GM23338 (cell line): ENCODE results near the gene BCAS3. TPM values are rescaled to one million over a fixed set of nuclear protein-coding genes. Genes with fewer than 3 reads are reported as not detected.

ENCODE experiments used
- ATAC-seq: fragments of 200-7000 bp; cut with Tn5 transposase; 3 replicates; pipeline ENCODE4 v1.9.1; 2020
- DNase-seq: peaks from one replicate; pipeline ENCODE4 v3.0.0-alpha.2; 2015; ENCODE audit warnings: low spot score
- H2AFZ ChIP-seq: fragments of 200-600 bp; sonication (generic); 2 replicates; pipeline ENCODE4 v1.8.0; 2016; ENCODE audit warnings: antibody characterized with exemption, mild to moderate bottlenecking, moderate library complexity
- H3F3A ChIP-seq: fragments of 200-600 bp; sonication (generic); replicated peaks from 2 replicates; pipeline ENCODE4 v1.8.0; 2017; ENCODE audit warnings: antibody characterized with exemption, mixed run types, low read depth
- H3K27ac ChIP-seq: fragments of 200-600 bp; sonication (generic); 2 replicates; pipeline ENCODE4 v1.6.1; 2016; ENCODE audit warnings: low read depth
- H3K27me3 ChIP-seq: fragments of 200-600 bp; sonication (generic); 2 replicates; pipeline ENCODE4 v1.8.0; 2016; ENCODE audit warnings: mild to moderate bottlenecking, mixed run types, moderate library complexity; ENCODE audit not compliant: insufficient read depth
- H3K36me3 ChIP-seq: fragments of 200-600 bp; sonication (generic); 2 replicates; pipeline ENCODE4 v1.8.0; 2016; ENCODE audit warnings: mild to moderate bottlenecking; ENCODE audit not compliant: insufficient read depth
- H3K4me1 ChIP-seq: fragments of 200-600 bp; sonication (generic); 2 replicates; pipeline ENCODE4 v1.8.0; 2016; ENCODE audit warnings: mild to moderate bottlenecking, moderate library complexity; ENCODE audit not compliant: insufficient read depth
- H3K4me2 ChIP-seq: fragments of 200-600 bp; sonication (generic); 2 replicates; pipeline ENCODE4 v1.7.1; 2017; ENCODE audit warnings: mixed run types
- H3K4me3 ChIP-seq: fragments of 200-600 bp; sonication (generic); 2 replicates; pipeline ENCODE4 v1.6.1; 2016; ENCODE audit warnings: mixed run types
- H3K79me2 ChIP-seq: fragments of 200-600 bp; sonication (generic); replicated peaks from 2 replicates; pipeline ENCODE4 v1.8.0; 2017; ENCODE audit warnings: mild to moderate bottlenecking; ENCODE audit not compliant: insufficient read depth
- H3K9me2 ChIP-seq: fragments of 200-600 bp; sonication (generic); 2 replicates; pipeline ENCODE4 v1.8.0; 2017; ENCODE audit not compliant: insufficient read depth
- H4K20me1 ChIP-seq: fragments of 200-600 bp; sonication (generic); replicated peaks from 2 replicates; pipeline ENCODE4 v1.8.0; 2017; ENCODE audit warnings: mild to moderate bottlenecking; ENCODE audit not compliant: insufficient read depth
- H3K27ac Mint-ChIP-seq: 2 replicates; pipeline ENCODE4 v1.8.0; 2020; ENCODE audit warnings: inconsistent platforms, mild to moderate bottlenecking, moderate library complexity, mixed read lengths
- H3K27me3 Mint-ChIP-seq: 3 replicates; pipeline ENCODE4 v1.8.0; 2022; ENCODE audit warnings: low read depth, mild to moderate bottlenecking, moderate library complexity, mixed read lengths, inconsistent platforms; ENCODE audit not compliant: insufficient read depth, poor library complexity
- H3K36me3 Mint-ChIP-seq: 3 replicates; pipeline ENCODE4 v1.8.0; 2021; ENCODE audit warnings: low read depth, mild to moderate bottlenecking, inconsistent platforms, moderate library complexity, mixed read lengths
- H3K4me1 Mint-ChIP-seq: 3 replicates; pipeline ENCODE4 v1.8.0; 2020; ENCODE audit warnings: mild to moderate bottlenecking, inconsistent platforms, mixed read lengths
- H3K4me3 Mint-ChIP-seq: 3 replicates; pipeline ENCODE4 v1.8.0; 2021; ENCODE audit warnings: moderate library complexity, mild to moderate bottlenecking, inconsistent platforms, mixed read lengths
- H3K9me3 Mint-ChIP-seq: 3 replicates; pipeline ENCODE4 v1.8.0; 2020; ENCODE audit warnings: moderate library complexity, mild to moderate bottlenecking, inconsistent platforms, mixed read lengths
- EZH2 ChIP-seq: fragments of 200-600 bp; sonication (generic); IDR thresholded peaks from one replicate; pipeline ENCODE4 v1.8.0; 2017; ENCODE audit warnings: antibody characterized with exemption, mild to moderate bottlenecking, low read depth; ENCODE audit not compliant: unreplicated experiment
- EZH2phosphoT487 ChIP-seq: fragments of 200-600 bp; sonication (generic); IDR thresholded peaks from one replicate; pipeline ENCODE4 v1.8.1; 2018; ENCODE audit warnings: antibody characterized with exemption; ENCODE audit not compliant: unreplicated experiment
- JUNB ChIP-seq: IDR thresholded peaks from one replicate; pipeline ENCODE4 v1.6.1; 2016; ENCODE audit warnings: antibody characterized with exemption; ENCODE audit not compliant: unreplicated experiment
- NANOG ChIP-seq: IDR thresholded peaks from 2 replicates; pipeline ENCODE4 v1.6.1; 2016; ENCODE audit warnings: antibody characterized with exemption, borderline replicate concordance
- POLR2AphosphoS5 ChIP-seq: IDR thresholded peaks from 2 replicates; pipeline ENCODE4 v1.6.1; 2016; ENCODE audit warnings: antibody characterized with exemption, low read depth
- ZNF114 ChIP-seq: fragments of 250-450 bp; sonication (Bioruptor Pico); IDR thresholded peaks from 2 replicates; pipeline ENCODE4 v1.5.0; 2020; ENCODE audit warnings: mild to moderate bottlenecking, moderate library complexity
- polyA plus RNA-seq: library from polyadenylated mRNA; unstranded; fragments of >200 nt; fragmentation: Nextera tagmentation; extraction: Ambion mirVana; gene quantifications from 2 replicates; pipeline ENCODE4 v1.2.1, GENCODE V29; 2016
- total RNA-seq: library from RNA; depleted of rRNA; stranded (reverse); fragments of >200 nt; shearing (Covaris generic); gene quantifications from 2 replicates; pipeline ENCODE4 v1.2.3, GENCODE V29; 2014
- TF ChIP-seq, protein P1 (sequence below): fragments of 250-450 bp; sonication (Bioruptor Pico); IDR thresholded peaks from 2 replicates; pipeline ENCODE4 v1.5.0; 2020; ENCODE audit warnings: mild to moderate bottlenecking, moderate library complexity
- TF ChIP-seq, protein P2 (sequence below), 2 experiments: fragments of 200-600 bp in 1 of 2; sonication (generic) in 1 of 2; conservative IDR thresholded peaks; 2 replicates each; pipeline versions ENCODE4 v1.5.1 to v1.6.1; 2016 to 2017; ENCODE audit warnings: antibody characterized with exemption in 2 of 2, low read depth in 2 of 2, mild to moderate bottlenecking in 2 of 2, moderate library complexity in 1 of 2

The BCAS3 gene
- total and polyA plus RNA-seq, 2 experiments from 2014 or later, result 8.2 to 28.0 TPM

DNA sequence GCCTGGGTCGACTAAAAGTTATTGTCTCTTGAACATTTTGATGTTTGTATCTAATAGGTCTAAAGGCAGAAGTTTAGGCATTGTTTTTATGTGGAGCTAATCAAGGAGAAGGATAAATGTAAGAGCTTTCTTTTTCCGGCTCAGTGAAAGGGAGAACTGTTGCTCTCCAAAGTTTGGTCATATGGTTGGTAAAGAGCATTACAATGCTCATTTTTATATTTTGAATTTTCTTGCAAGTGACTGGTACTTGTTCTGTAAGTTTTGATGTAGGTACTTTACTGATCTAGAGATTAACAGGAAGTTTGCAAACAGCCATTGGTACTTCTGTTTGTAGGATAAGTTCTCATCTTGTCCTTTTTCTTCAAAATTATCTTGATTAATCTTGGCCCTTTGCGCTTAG lies 30.9 kb upstream of the BCAS3 start (continued):
- TF ChIP-seq, protein P1, sequence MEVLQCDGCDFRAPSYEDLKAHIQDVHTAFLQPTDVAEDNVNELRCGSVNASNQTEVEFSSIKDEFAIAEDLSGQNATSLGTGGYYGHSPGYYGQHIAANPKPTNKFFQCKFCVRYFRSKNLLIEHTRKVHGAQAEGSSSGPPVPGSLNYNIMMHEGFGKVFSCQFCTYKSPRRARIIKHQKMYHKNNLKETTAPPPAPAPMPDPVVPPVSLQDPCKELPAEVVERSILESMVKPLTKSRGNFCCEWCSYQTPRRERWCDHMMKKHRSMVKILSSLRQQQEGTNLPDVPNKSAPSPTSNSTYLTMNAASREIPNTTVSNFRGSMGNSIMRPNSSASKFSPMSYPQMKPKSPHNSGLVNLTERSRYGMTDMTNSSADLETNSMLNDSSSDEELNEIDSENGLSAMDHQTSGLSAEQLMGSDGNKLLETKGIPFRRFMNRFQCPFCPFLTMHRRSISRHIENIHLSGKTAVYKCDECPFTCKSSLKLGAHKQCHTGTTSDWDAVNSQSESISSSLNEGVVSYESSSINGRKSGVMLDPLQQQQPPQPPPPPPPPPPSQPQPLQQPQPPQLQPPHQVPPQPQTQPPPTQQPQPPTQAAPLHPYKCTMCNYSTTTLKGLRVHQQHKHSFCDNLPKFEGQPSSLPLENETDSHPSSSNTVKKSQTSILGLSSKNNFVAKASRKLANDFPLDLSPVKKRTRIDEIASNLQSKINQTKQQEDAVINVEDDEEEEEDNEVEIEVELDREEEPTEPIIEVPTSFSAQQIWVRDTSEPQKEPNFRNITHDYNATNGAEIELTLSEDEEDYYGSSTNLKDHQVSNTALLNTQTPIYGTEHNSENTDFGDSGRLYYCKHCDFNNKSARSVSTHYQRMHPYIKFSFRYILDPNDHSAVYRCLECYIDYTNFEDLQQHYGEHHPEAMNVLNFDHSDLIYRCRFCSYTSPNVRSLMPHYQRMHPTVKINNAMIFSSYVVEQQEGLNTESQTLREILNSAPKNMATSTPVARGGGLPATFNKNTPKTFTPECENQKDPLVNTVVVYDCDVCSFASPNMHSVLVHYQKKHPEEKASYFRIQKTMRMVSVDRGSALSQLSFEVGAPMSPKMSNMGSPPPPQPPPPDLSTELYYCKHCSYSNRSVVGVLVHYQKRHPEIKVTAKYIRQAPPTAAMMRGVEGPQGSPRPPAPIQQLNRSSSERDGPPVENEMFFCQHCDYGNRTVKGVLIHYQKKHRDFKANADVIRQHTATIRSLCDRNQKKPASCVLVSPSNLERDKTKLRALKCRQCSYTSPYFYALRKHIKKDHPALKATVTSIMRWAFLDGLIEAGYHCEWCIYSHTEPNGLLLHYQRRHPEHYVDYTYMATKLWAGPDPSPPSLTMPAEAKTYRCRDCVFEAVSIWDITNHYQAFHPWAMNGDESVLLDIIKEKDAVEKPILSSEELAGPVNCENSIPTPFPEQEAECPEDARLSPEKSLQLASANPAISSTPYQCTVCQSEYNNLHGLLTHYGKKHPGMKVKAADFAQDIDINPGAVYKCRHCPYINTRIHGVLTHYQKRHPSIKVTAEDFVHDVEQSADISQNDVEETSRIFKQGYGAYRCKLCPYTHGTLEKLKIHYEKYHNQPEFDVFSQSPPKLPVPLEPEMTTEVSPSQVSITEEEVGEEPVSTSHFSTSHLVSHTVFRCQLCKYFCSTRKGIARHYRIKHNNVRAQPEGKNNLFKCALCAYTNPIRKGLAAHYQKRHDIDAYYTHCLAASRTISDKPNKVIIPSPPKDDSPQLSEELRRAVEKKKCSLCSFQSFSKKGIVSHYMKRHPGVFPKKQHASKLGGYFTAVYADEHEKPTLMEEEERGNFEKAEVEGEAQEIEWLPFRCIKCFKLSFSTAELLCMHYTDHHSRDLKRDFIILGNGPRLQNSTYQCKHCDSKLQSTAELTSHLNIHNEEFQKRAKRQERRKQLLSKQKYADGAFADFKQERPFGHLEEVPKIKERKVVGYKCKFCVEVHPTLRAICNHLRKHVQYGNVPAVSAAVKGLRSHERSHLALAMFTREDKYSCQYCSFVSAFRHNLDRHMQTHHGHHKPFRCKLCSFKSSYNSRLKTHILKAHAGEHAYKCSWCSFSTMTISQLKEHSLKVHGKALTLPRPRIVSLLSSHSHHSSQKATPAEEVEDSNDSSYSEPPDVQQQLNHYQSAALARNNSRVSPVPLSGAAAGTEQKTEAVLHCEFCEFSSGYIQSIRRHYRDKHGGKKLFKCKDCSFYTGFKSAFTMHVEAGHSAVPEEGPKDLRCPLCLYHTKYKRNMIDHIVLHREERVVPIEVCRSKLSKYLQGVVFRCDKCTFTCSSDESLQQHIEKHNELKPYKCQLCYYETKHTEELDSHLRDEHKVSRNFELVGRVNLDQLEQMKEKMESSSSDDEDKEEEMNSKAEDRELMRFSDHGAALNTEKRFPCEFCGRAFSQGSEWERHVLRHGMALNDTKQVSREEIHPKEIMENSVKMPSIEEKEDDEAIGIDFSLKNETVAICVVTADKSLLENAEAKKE (CRISPR knock-in tag), result no peak
- TF ChIP-seq POLR2AphosphoS5, result no peak
- TF ChIP-seq JUNB, result no peak
- TF ChIP-seq NANOG, result no peak
- TF ChIP-seq EZH2phosphoT487, result no peak
- TF ChIP-seq, protein P2, sequence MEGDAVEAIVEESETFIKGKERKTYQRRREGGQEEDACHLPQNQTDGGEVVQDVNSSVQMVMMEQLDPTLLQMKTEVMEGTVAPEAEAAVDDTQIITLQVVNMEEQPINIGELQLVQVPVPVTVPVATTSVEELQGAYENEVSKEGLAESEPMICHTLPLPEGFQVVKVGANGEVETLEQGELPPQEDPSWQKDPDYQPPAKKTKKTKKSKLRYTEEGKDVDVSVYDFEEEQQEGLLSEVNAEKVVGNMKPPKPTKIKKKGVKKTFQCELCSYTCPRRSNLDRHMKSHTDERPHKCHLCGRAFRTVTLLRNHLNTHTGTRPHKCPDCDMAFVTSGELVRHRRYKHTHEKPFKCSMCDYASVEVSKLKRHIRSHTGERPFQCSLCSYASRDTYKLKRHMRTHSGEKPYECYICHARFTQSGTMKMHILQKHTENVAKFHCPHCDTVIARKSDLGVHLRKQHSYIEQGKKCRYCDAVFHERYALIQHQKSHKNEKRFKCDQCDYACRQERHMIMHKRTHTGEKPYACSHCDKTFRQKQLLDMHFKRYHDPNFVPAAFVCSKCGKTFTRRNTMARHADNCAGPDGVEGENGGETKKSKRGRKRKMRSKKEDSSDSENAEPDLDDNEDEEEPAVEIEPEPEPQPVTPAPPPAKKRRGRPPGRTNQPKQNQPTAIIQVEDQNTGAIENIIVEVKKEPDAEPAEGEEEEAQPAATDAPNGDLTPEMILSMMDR (conservative IDR thresholded peaks at IDR 0.05; ENCODE audit: low read depth in 2 of 2), result no peak
- TF ChIP-seq ZNF114 (CRISPR knock-in tag), result no peak

DNA sequence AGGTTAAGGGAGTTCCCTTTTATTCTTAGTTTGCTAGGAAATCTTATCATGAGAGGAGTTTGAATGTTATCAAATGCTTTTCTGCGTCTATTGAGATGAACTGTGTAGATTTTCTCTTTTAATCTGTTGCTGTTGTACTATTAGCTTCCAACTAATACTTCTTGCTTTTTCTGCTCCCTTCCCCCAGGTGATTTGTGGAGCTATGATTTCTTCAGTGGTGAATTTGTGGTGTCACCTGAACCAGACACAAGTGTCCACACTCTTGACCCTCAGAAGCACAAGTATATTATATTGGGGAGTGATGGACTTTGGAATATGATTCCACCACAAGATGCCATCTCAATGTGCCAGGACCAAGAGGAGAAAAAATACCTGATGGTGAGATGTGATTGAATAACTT lies 29.9 kb upstream of the BCAS3 start:
- H3K9me3 Mint-ChIP-seq, result no peaks in the 10 kb centered on the region
- Histone ChIP-seq H3K27ac (no peak overlapping the region), H3K4me2 (no peak overlapping the region), H3K27me3 (no peaks in the 10 kb centered on the region), H3K36me3 (no peaks in the 10 kb centered on the region), H3K4me3 (no peak overlapping the region), H3K4me1 (no peaks in the 10 kb centered on the region), H3K9me2 (no peaks in the 10 kb centered on the region), H2AFZ (no peak overlapping the region), H4K20me1 (peaks cover under 1% of the 10 kb centered on the region), H3F3A (no peaks in the 10 kb centered on the region), H3K79me2 (peaks cover 29% of the 10 kb centered on the region)
- H3K36me3 Mint-ChIP-seq, result peaks cover 32% of the 10 kb centered on the region
- peaks cover 8% of the 10 kb centered on the region for H3K27me3 Mint-ChIP-seq
- no peak overlapping the region for H3K4me3 Mint-ChIP-seq
- DNase-seq (no peak), ATAC-seq (no peak)
- no peak overlapping the region for H3K27ac Mint-ChIP-seq
- TF ChIP-seq NANOG (no peak), EZH2 (no peak)
- TF ChIP-seq, protein P1 (CRISPR knock-in tag), result no peak
- no peaks in the 10 kb centered on the region for H3K4me1 Mint-ChIP-seq
